K562 (cell line): ENCODE measurements around the gene ABCB10. TPM values are rescaled to one million over a fixed set of nuclear protein-coding genes. Genes with fewer than 3 reads are reported as not detected.

Source experiments
- ATF2 ChIP-seq: sonication (generic); formaldehyde crosslinking; IDR thresholded peaks from 2 replicates; pipeline ENCODE4 v1.8.1; 2022; ENCODE audit warnings: missing genetic modification reagents
- BRF2 ChIP-seq: IDR thresholded peaks from 3 replicates; pipeline ENCODE4 v1.6.1; 2011; ENCODE audit warnings: borderline replicate concordance, mild to moderate bottlenecking; ENCODE audit not compliant: insufficient read length, insufficient read depth
- GTF2A2 ChIP-seq: IDR thresholded peaks from 2 replicates; pipeline ENCODE4 v1.6.1; 2016; ENCODE audit warnings: mild to moderate bottlenecking, missing genetic modification characterization, missing compliant biosample characterization
- HMBOX1 ChIP-seq: sonication (generic); IDR thresholded peaks from 2 replicates; pipeline ENCODE4 v1.6.1; 2016
- IRF2 ChIP-seq: sonication (generic); formaldehyde crosslinking; IDR thresholded peaks from 2 replicates; pipeline ENCODE4 v1.8.1; 2022; ENCODE audit warnings: mild to moderate bottlenecking, missing genetic modification reagents
- NCOA4 ChIP-seq: fragments of 450-650 bp; IDR thresholded peaks from 2 replicates; pipeline ENCODE4 v1.6.1; 2018; ENCODE audit warnings: mild to moderate bottlenecking; ENCODE audit not compliant: partially characterized antibody
- NCOA6 ChIP-seq: fragments of 450-650 bp; IDR thresholded peaks from 2 replicates; pipeline ENCODE4 v1.6.1; 2017; ENCODE audit warnings: mild to moderate bottlenecking
- NR0B1 ChIP-seq: fragments of 450-650 bp; IDR thresholded peaks from one replicate; pipeline ENCODE4 v1.6.1; 2018; ENCODE audit warnings: mild to moderate bottlenecking, moderate library complexity; ENCODE audit not compliant: partially characterized antibody
- NR4A1 ChIP-seq, 2 experiments: fragments of 250-450 bp in 1 of 2; fragments of 450-650 bp in 1 of 2; sonication (Bioruptor Pico) in 1 of 2; IDR thresholded peaks; 2 replicates each; pipeline versions ENCODE4 v1.4.0 to v1.6.1; 2016 to 2020; ENCODE audit warnings: mild to moderate bottlenecking in 2 of 2, missing compliant biosample characterization in 1 of 2, missing genetic modification characterization in 1 of 2, moderate library complexity in 1 of 2
- RAD21 ChIP-seq, 2 experiments: fragments of 250-450 bp in 1 of 2; fragments of 450-650 bp in 1 of 2; sonication (Bioruptor Pico) in 1 of 2; formaldehyde crosslinking in 1 of 2; IDR thresholded peaks in 1 of 2; conservative IDR thresholded peaks in 1 of 2; 2 replicates each; pipeline versions ENCODE4 v1.4.0 to v1.8.0; 2020 to 2022; ENCODE audit warnings: mild to moderate bottlenecking in 2 of 2, moderate library complexity in 1 of 2
- RBM15 ChIP-seq: fragments of 200-400 bp; formaldehyde crosslinking; IDR thresholded peaks from 2 replicates; pipeline ENCODE4 v1.6.1; 2018; ENCODE audit warnings: mild to moderate bottlenecking, low read length, moderate library complexity; ENCODE audit not compliant: insufficient read depth
- RUNX1 ChIP-seq: sonication (generic); IDR thresholded peaks from 2 replicates; pipeline ENCODE4 v1.6.1; 2016; ENCODE audit warnings: antibody characterized with exemption, low read depth
- TEAD2 ChIP-seq: fragments of 450-650 bp; IDR thresholded peaks from 2 replicates; pipeline ENCODE4 v1.6.1; 2016; ENCODE audit warnings: missing genetic modification characterization, control low read depth, missing compliant biosample characterization
- THRB ChIP-seq: fragments of 450-650 bp; formaldehyde crosslinking; conservative IDR thresholded peaks from 2 replicates; pipeline ENCODE4 v1.4.0; 2022; ENCODE audit warnings: mild to moderate bottlenecking, missing genetic modification characterization
- ZNF408 ChIP-seq: fragments of 250-450 bp; sonication (Bioruptor Pico); IDR thresholded peaks from 2 replicates; pipeline ENCODE4 v1.4.0; 2020; ENCODE audit warnings: low read depth, mild to moderate bottlenecking, moderate library complexity
- ZNF583 ChIP-seq: fragments of 250-450 bp; sonication (Bioruptor Pico); IDR thresholded peaks from 2 replicates; pipeline ENCODE4 v1.4.0; 2020
- ZNF76 ChIP-seq: fragments of 250-450 bp; sonication (Bioruptor Pico); IDR thresholded peaks from 2 replicates; pipeline ENCODE4 v1.4.0; 2020; ENCODE audit warnings: mild to moderate bottlenecking, moderate library complexity, borderline replicate concordance
- polyA plus RNA-seq, 8 experiments: library from polyadenylated mRNA; depleted of rRNA in 4 of 8; stranded (reverse) in 5 of 8; unstranded in 3 of 8; fragments of >200 nt; fragmentation: Nextera tagmentation in 2 of 8; fragmentation: Illumina TruSeq in 1 of 8; extraction: Ambion mirVana in 2 of 8; extraction: Trizol in 1 of 8; gene quantifications; 2 replicates each; pipeline versions ENCODE4 v1.2.1 to v1.2.3, GENCODE V29; 2011 to 2014; ENCODE audit warnings: inconsistent platforms in 1 of 8, missing spikeins in 1 of 8
- total RNA-seq, 7 experiments: library from RNA; depleted of rRNA in 6 of 7; stranded (reverse); fragments of >200 nt in 6 of 7; fragmentation: Illumina TruSeq in 2 of 7; extraction: Trizol in 2 of 7; gene quantifications; 2 replicates each; pipeline versions ENCODE4 v1.2.1 to v1.2.3, GENCODE V29; 2011 to 2021; ENCODE audit warnings: low replicate concordance in 1 of 7
- TF ChIP-seq, protein P1 (sequence below): fragments of 450-650 bp; IDR thresholded peaks from 2 replicates; pipeline ENCODE4 v1.6.1; 2016; ENCODE audit warnings: low read depth, mild to moderate bottlenecking, moderate library complexity

Gene ABCB10
- total and polyA plus RNA-seq, 9 of the 15 experiments (the other 6 are each of a cell fraction or from before 2014, with no cell fraction given), result 12.4 to 54.8 (median 36.4) TPM

DNA sequence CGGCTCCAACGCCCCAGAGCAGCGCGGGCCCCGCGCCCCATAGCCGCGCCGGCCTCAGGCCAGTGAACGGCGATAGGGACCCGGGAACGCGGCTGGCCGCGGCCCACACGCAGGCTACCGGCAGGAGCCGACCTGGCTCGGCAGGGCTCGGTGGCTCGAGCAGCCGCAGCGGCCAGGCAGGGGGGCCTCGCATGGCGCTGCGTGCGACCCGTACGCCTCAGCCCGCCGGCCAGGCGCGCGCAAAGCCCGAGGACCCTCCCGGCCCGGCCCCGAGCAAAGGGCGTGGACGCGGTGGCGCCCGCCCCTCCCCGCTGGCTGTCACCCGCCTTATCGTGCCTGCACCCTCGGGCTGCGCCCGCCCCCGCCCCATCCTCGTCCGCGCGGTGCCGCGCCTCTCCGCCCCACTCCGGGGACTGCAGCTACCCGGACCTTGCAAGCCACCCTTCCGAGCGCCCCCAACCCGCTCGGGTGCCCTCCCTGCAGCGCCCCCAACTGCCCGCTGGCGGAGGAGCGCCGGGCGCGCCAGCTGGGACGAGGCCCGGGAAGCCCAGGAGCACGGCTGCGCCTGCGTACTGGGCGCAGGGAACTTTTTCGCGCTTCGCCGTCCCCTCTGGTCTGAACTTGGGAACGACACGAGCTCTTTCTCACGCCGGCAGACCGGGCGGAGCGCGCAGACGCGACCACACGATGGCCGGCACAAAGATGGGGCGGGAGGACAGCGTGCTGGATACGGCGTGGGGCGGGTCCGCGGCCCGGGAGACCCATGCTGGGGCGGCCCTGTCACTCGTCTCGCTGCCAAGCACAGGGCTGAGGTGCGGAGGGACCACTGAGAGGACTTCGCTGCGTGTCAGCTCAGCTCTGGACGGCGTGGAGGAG, at the start of gene ABCB10 (continued):
- TF ChIP-seq TEAD2 (tag), result no peak
- TF ChIP-seq BRF2, result no peak
- no peak for TF ChIP-seq NR0B1
- no peak for TF ChIP-seq ZNF408 (CRISPR knock-in tag)
- peak; percentile 9; the same call in 1 of the 2 replicates for TF ChIP-seq NR4A1 (CRISPR knock-in tag; IDR thresholded peaks at IDR 0.05)
- peak; percentile 52; the same call in 1 of the 2 replicates for TF ChIP-seq NR4A1 (tag; IDR thresholded peaks at IDR 0.05)
- no peak for TF ChIP-seq HMBOX1
- TF ChIP-seq IRF2, result no peak; the same call in 1 of the 2 replicates
- TF ChIP-seq ZNF583 (CRISPR knock-in tag), result no peak; the same call in 1 of the 2 replicates
- TF ChIP-seq GTF2A2 (tag), result no peak
- TF ChIP-seq, protein P1, sequence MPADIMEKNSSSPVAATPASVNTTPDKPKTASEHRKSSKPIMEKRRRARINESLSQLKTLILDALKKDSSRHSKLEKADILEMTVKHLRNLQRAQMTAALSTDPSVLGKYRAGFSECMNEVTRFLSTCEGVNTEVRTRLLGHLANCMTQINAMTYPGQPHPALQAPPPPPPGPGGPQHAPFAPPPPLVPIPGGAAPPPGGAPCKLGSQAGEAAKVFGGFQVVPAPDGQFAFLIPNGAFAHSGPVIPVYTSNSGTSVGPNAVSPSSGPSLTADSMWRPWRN, result no peak; the same call in 1 of the 2 replicates
- no peak for TF ChIP-seq THRB (CRISPR knock-in tag)
- 0 out of 2 replicates have a peak, but pooled peaks have one; percentile 52 for TF ChIP-seq ATF2
- peak; percentile 55 to 56 for TF ChIP-seq RAD21 (CRISPR knock-in tag; conservative IDR thresholded peaks at IDR 0.05 in 1 of 2, IDR thresholded peaks at IDR 0.05 in 1 of 2)
- TF ChIP-seq NCOA6, result no peak
- 0 out of 2 replicates have a peak, but pooled peaks have one; percentile 42 for TF ChIP-seq RUNX1
- TF ChIP-seq RBM15, result no peak
- TF ChIP-seq ZNF76 (CRISPR knock-in tag), result no peak
- TF ChIP-seq NCOA4, result no peak
